Trophoblast cell (in vitro differentiated cells and primary cell): ENCODE measurements around the gene CERS3.

Experiments used
- DNase-seq, 2 donors: peaks; one replicate each; pipeline ENCODE4 v3.0.0-alpha.2; 2016
- H2AFZ ChIP-seq: 2 replicates; pipeline ENCODE4 v1.6.1; 2013; ENCODE audit warnings: low read length, moderate library complexity, mild to moderate bottlenecking; ENCODE audit not compliant: insufficient read depth, poor library complexity
- H2AK5ac ChIP-seq: 2 replicates; pipeline ENCODE4 v1.6.1; 2013; ENCODE audit warnings: mild to moderate bottlenecking, low read length
- H2BK120ac ChIP-seq: 2 replicates; pipeline ENCODE4 v1.6.1; 2013; ENCODE audit warnings: low read length, mild to moderate bottlenecking, moderate library complexity; ENCODE audit not compliant: insufficient read depth, poor library complexity
- H2BK12ac ChIP-seq: 2 replicates; pipeline ENCODE4 v1.6.1; 2013; ENCODE audit warnings: mild to moderate bottlenecking, low read length, moderate library complexity
- H2BK5ac ChIP-seq: 2 replicates; pipeline ENCODE4 v1.6.1; 2013; ENCODE audit warnings: low read length, low read depth, moderate library complexity, mild to moderate bottlenecking; ENCODE audit not compliant: poor library complexity
- H3K14ac ChIP-seq: 2 replicates; pipeline ENCODE4 v1.6.1; 2013; ENCODE audit warnings: mild to moderate bottlenecking, low read length
- H3K18ac ChIP-seq: 2 replicates; pipeline ENCODE4 v1.6.1; 2013; ENCODE audit warnings: mild to moderate bottlenecking, low read length
- H3K23ac ChIP-seq: 2 replicates; pipeline ENCODE4 v1.6.1; 2013; ENCODE audit warnings: low read length
- H3K27ac ChIP-seq: 2 replicates; pipeline ENCODE4 v1.5.1; 2013; ENCODE audit warnings: low read depth, mild to moderate bottlenecking, inconsistent platforms, low read length, moderate library complexity
- H3K27me3 ChIP-seq: 2 replicates; pipeline ENCODE4 v1.6.1; 2013; ENCODE audit warnings: inconsistent platforms, mild to moderate bottlenecking, low read length, moderate library complexity; ENCODE audit not compliant: insufficient read depth
- H3K36me3 ChIP-seq, 2 experiments: 1 replicate in 1 of 2; 2 replicates in 1 of 2; pipeline ENCODE4 v1.6.1; 2013; ENCODE audit warnings: low read length in 2 of 2, mild to moderate bottlenecking in 2 of 2, moderate library complexity in 1 of 2; ENCODE audit not compliant: insufficient read depth in 2 of 2, control insufficient read depth in 1 of 2
- H3K4ac ChIP-seq: 2 replicates; pipeline ENCODE4 v1.6.1; 2013; ENCODE audit warnings: low read depth, mild to moderate bottlenecking, low read length, moderate library complexity
- H3K4me1 ChIP-seq, 2 experiments: 1 replicate in 1 of 2; 2 replicates in 1 of 2; pipeline ENCODE4 v1.6.1; 2013; ENCODE audit warnings: low read length in 2 of 2, mild to moderate bottlenecking in 2 of 2, moderate library complexity in 1 of 2; ENCODE audit not compliant: insufficient read depth in 2 of 2, control insufficient read depth in 1 of 2
- H3K4me2 ChIP-seq: 2 replicates; pipeline ENCODE4 v1.6.1; 2013; ENCODE audit warnings: inconsistent platforms, mild to moderate bottlenecking, low read length, moderate library complexity
- H3K4me3 ChIP-seq: 2 replicates; pipeline ENCODE4 v1.5.1; 2013; ENCODE audit warnings: mild to moderate bottlenecking, low read depth, low read length, inconsistent platforms
- H3K79me1 ChIP-seq: one replicate; pipeline ENCODE4 v1.6.1; 2013; ENCODE audit warnings: low read length
- H3K79me2 ChIP-seq: 2 replicates; pipeline ENCODE4 v1.6.1; 2013; ENCODE audit warnings: low read length, mild to moderate bottlenecking; ENCODE audit not compliant: control insufficient read depth, insufficient read depth, poor library complexity
- H3K9ac ChIP-seq: 2 replicates; pipeline ENCODE4 v1.6.1; 2013; ENCODE audit warnings: mild to moderate bottlenecking, low read length
- H3K9me3 ChIP-seq: 2 replicates; pipeline ENCODE4 v1.6.1; 2013; ENCODE audit warnings: low read depth, mild to moderate bottlenecking, control low read depth, inconsistent platforms, low read length; ENCODE audit not compliant: insufficient read depth
- H4K12ac ChIP-seq: 2 replicates; pipeline ENCODE4 v1.6.1; 2013; ENCODE audit warnings: low read depth, mild to moderate bottlenecking, low read length, moderate library complexity
- H4K8ac ChIP-seq: 2 replicates; pipeline ENCODE4 v1.6.1; 2013; ENCODE audit warnings: low read depth, mild to moderate bottlenecking, low read length, moderate library complexity
- H4K91ac ChIP-seq: one replicate; pipeline ENCODE4 v1.6.1; 2013; ENCODE audit warnings: low read depth, mild to moderate bottlenecking, low read length, moderate library complexity
- WGBS: extraction: QIAGEN DNeasy Blood & Tissue Kit; methylation state at CpG from one replicate; pipeline ENCODE4 v1.1.7; 2013; ENCODE audit warnings: missing lambda C conversion rate; ENCODE audit not compliant: insufficient read length, insufficient coverage; ENCODE audit errors: extremely low coverage; 5-methylcytosine and 5-hydroxymethylcytosine counted together

CERS3 gene

GRCh38 chr15:100502651-100503050 is 26.1 kb downstream of the CERS3 start:
- H3K4ac ChIP-seq: no peak overlapping the region
- H3K4me1 ChIP-seq: no peaks in the 10 kb centered on the region
- H3K79me2 ChIP-seq: no peaks in the 10 kb centered on the region
- H3K27ac ChIP-seq: no peak overlapping the region
- H3K18ac ChIP-seq: no peak overlapping the region
- no peaks in the 10 kb centered on the region for H3K79me1 ChIP-seq
- no peak overlapping the region for H2BK120ac ChIP-seq
- H3K9me3 ChIP-seq: peaks cover 11% of the 10 kb centered on the region
- no peaks in the 10 kb centered on the region for H3K36me3 ChIP-seq
- no peak overlapping the region for H3K14ac ChIP-seq
- H4K12ac ChIP-seq: no peak overlapping the region
- no peak overlapping the region for H2AK5ac ChIP-seq
- no peak overlapping the region for H2BK12ac ChIP-seq
- no peak overlapping the region for H3K4me3 ChIP-seq
- H3K4me2 ChIP-seq: no peak overlapping the region
- no peak overlapping the region for H4K91ac ChIP-seq
- H3K27me3 ChIP-seq: no peaks in the 10 kb centered on the region
- no peak overlapping the region for H4K8ac ChIP-seq
- H2AFZ ChIP-seq: no peak overlapping the region
- H3K9ac ChIP-seq: no peak overlapping the region
- no peak for DNase-seq
- WGBS: no CpG with 5 or more reads among the region's 3 CpGs
- H3K23ac ChIP-seq: no peak overlapping the region
- no peak overlapping the region for H2BK5ac ChIP-seq

DNA sequence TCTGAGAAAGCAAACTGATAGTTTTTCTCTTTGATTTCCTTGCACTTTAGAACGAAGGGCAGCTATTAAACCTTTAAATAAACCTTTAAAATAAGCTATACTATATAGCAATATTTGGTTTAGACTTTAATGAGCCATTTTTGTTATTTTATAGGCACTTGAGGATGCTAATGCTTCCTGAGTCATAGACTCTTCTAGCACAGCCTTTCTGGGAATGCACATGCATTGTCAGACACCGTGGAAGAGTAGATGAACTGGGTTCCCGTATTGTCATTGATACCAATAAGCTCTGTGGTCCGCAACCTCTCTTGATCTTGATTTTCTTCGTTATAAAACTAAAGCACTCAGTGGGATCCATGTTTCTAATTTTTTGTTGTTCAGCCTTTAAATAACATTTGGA is 27.6 kb downstream of the CERS3 start:
- Histone ChIP-seq H2BK5ac (no peak overlapping the region), H3K9ac (no peak overlapping the region), H3K27ac (no peak overlapping the region), H2BK120ac (no peak overlapping the region), H2AK5ac (no peak overlapping the region), H3K9me3 (peaks cover 8% of the 10 kb centered on the region), H4K8ac (no peak overlapping the region), H3K23ac (no peak overlapping the region), H3K4me2 (no peak overlapping the region), H3K14ac (no peak overlapping the region), H3K79me2 (no peaks in the 10 kb centered on the region), H4K91ac (no peak overlapping the region), H3K4me1 (no peaks in the 10 kb centered on the region), H3K4me3 (no peak overlapping the region), H3K18ac (no peak overlapping the region), H2BK12ac (no peak overlapping the region), H3K27me3 (no peaks in the 10 kb centered on the region), H3K36me3 (no peaks in the 10 kb centered on the region), H2AFZ (no peak overlapping the region), H4K12ac (no peak overlapping the region), H3K79me1 (no peaks in the 10 kb centered on the region), H3K4ac (no peak overlapping the region)
- DNase-seq: no peak
- no CpG with 5 or more reads among the region's 5 CpGs for WGBS

- no CpG with 5 or more reads among the region's 4 CpGs for WGBS
- Histone ChIP-seq H2BK12ac (no peak overlapping the region), H3K23ac (no peak overlapping the region), H3K4me2 (no peak overlapping the region), H3K27me3 (no peaks in the 10 kb centered on the region), H3K4me3 (no peak overlapping the region), H2AFZ (no peak overlapping the region), H3K18ac (no peak overlapping the region), H3K4me1 (no peaks in the 10 kb centered on the region), H3K14ac (no peak overlapping the region), H3K79me1 (no peaks in the 10 kb centered on the region), H2AK5ac (no peak overlapping the region), H3K27ac (no peak overlapping the region), H3K4ac (no peak overlapping the region), H3K36me3 (no peaks in the 10 kb centered on the region), H4K8ac (no peak overlapping the region), H4K12ac (no peak overlapping the region), H3K9me3 (peaks cover 5% of the 10 kb centered on the region), H3K9ac (no peak overlapping the region), H3K79me2 (no peaks in the 10 kb centered on the region), H2BK5ac (no peak overlapping the region), H4K91ac (no peak overlapping the region), H2BK120ac (no peak overlapping the region)
- no peak for DNase-seq
These were observed 28.3 kb downstream of the CERS3 start for GRCh38 chr15:100500226-100500990.

- Histone ChIP-seq H3K4me1 (no peaks in the 10 kb centered on the region), H3K4me3 (no peak overlapping the region), H3K18ac (no peak overlapping the region), H3K23ac (no peak overlapping the region), H3K4me2 (no peak overlapping the region), H4K91ac (no peak overlapping the region), H2BK5ac (no peak overlapping the region), H3K27ac (no peak overlapping the region), H4K8ac (no peak overlapping the region), H3K9me3 (peaks cover 5% of the 10 kb centered on the region), H3K14ac (no peak overlapping the region), H2AFZ (no peak overlapping the region), H3K36me3 (no peaks in the 10 kb centered on the region), H2BK12ac (no peak overlapping the region), H3K79me2 (no peaks in the 10 kb centered on the region), H2BK120ac (no peak overlapping the region), H3K4ac (no peak overlapping the region), H3K79me1 (no peaks in the 10 kb centered on the region), H4K12ac (no peak overlapping the region), H3K9ac (no peak overlapping the region), H2AK5ac (no peak overlapping the region), H3K27me3 (no peaks in the 10 kb centered on the region)
- no peak for DNase-seq
- no CpG with 5 or more reads among the region's 1 CpG for WGBS
These were observed 32.9 kb downstream of the CERS3 start for GRCh38 chr15:100495861-100496260.
